GM21447 (cell line): ENCODE data around the gene TEPSIN.

ENCODE experiments used
- ATAC-seq: cut with Tn5 transposase; IDR thresholded peaks from one replicate; pipeline ENCODE4 v1.9.1; 2021; ENCODE audit not compliant: unreplicated experiment

Gene TEPSIN

DNA sequence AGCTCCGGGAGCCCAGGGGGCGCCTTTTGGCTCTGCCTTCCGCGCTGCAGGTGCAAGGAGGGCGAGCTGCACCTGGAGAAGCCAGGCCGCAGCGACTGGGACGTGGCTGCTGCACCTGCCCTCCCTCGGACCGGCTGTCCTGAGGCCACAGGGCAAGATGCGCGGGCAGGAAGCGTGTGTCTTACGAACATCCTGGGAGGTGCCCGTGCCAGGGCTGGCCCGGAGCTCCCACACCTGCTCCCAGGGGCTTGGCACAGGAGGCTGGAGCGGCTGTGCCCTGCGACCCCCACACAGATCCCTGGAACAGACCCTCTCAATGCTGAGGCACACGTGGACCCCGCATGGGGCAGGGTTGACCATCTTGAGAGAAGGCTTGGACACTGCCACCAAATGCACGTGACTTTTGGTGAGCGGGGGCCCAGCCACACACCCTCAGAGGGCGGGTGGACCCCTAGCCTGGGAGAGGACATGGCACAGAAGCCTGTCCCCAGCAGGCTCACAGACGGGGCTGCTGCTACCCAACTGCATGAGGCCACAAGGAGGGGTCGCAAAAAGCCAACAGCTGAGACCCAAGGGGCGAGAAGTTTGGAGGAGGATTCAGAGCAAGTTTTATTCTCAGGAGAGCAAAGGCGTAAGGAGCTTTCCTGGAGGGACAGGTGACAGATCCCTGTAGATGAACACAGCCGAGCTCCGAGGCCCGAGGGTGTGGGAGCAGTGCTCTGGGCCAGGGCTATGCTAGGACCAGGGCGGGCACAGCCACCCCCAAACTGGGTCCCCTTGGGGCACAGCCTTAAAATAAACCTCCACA, 11.6 kb upstream of the TEPSIN start:
- no peak for ATAC-seq

GRCh38 chr17:81249223-81250040, 10.6 kb upstream of the TEPSIN start:
- no peak for ATAC-seq

DNA sequence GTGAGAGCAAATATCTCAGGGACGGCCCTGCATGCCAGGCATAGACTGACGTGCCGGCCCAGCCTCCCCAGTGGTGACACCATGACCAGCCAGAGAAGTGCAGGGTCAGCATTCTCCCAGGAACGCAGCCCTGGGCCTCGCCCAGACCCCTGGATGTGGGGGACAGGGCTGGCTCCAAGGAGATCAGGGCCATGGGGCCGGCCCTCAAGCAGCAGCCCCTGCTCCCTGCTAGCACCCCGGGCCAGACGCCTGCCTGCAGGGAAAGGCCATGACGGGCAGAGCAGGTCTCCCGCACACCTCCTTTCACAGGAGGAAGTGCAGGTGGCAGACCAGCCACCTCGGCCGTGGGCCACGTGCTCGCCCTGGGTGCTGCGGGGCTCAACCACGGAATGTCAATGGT, 9.8 kb upstream of the TEPSIN start:
- ATAC-seq = no peak

DNA sequence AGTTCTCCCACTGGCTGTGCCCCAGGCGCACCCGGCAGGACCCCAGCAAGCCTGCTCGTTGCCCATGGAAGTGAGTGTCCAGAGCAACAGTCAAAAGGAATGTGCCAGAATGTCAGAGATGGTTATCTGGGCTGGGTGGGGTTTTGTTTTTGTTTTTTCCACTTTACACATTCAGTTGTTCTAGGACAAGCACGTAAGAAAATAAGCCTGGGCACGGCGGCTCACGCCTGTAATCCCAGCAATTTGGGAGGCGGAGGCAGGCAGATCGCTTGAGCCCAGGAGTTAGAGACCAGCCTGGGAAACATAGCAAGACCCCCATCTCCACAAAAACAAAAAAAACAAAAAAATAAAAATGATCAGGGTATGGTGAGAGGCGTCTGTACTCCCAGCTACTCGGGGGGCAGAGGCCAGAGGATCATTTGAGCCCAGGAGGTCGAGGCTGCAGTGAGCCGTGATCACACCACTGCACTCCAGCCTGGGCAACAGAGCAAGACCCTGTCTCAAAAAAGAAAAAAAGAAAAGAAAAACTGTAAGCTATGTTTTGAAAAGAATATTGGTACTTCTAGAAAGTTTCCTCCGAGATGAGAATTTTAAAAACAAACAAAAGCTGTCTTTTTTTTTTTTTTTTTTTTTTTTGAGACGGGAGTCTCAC, 8.6 kb upstream of the TEPSIN start:
- no peak for ATAC-seq

DNA sequence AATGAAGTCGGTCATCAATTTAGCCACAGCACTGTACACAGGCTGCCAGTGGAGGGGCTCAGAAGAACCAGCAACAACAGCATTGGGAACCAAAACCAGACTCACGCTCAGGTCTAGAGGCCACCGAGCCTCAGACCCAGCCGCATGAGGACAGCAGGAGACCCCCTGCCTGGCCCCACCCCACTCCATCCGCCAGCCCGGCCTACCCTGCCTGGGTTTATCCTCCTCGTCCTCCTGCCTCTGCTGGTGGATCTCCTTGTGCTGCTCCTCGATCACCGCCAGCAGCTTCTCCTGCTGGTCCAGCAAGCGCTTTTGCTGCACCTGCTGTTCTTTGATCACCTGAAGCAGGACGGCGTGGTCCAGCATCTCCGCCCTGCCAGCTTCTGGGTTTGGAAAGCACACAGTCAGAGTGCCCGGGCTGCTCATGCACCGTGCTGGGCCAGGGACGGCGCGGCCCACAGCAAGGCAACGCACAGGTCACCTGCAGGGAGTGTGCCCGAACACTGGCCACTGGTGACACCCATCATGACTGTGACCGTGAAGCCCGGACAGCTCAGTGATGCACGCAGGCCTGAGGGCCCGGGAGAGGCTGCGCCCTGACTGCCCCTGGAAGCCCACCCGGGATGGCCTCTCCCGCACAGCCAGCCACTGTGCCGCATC, 8.0 kb upstream of the TEPSIN start:
- ATAC-seq = no peak

DNA sequence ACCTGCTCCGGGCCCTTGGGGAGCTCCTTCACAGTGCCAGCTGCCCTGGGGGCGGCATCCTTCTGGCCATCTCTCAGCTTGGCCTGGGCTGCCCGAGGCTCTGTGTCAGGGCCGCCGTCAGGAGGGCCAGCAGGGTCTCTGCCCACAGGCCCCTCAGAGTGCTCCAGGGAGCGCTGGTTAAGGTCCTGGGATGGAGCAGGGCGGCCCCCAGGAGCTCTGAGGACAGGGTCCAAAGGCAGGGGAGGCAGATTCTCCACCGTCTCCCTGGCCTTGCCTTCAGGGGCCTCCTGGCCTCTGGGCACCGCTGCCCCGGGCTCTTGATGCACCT, 7.5 kb upstream of the TEPSIN start:
- no peak for ATAC-seq

DNA sequence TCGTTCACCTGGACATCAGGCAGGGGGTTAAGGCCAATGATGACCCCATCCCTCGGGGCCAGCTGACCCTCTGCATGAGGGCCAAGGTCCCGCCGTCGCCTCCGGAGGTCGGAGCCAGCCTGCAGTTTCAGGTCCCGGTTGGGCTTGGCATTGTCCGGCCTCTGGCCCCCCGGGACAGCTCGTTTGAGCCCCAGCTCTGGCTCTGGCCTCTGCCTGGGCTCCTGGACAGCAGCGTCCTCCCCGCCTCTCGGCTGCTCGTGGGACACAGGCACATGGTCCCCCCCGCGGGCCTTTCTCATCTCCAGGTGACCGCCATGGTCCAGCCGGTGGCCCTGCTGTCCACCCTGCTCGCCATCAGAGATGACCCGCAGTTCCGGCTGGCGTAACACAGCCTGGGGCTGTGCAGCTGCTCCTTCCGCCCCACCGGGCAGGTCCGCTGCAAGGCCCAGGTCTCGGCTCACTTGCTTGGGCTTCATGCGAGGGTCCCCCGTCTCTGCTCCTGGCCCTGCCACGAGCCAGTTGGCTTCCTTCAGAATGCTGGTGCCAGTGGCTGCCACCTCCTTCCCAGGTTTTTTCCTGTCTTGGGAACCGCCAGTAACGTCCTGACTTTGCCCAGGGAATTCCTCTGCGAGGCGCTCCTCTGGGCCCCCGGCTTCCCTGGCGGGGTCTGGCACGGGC, 6.9 kb upstream of the TEPSIN start:
- no peak for ATAC-seq

DNA sequence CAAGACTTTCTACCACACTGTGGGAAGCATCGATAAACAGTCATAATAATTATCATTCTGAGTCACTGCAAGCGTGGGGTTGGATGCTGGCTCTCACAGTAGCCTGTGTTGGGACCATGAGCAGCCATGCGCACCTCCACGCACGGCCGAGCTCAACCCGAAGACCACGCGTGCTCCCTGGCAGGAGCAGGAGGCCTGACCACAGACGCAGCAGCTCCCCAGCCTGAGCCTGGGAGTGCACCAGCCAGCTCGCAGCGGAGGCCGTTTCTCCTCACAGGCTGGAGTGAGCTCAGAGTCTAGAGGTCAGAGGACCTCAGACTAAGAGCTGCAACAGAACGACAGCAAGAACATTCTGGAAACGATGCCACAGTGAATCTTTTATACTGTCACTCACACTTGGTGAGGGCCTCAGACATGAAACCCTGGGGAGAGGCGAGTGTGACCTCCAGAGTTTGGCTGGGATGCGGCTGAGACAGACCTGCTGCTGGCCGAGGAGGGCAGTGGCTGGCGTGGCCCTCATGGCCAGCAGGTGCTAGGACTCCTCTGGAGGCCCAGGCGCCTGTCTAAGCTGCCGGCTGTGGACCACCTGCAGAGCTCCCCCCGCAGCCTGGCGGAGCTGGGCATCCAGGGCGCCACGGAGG, 6.3 kb upstream of the TEPSIN start:
- no peak for ATAC-seq

DNA sequence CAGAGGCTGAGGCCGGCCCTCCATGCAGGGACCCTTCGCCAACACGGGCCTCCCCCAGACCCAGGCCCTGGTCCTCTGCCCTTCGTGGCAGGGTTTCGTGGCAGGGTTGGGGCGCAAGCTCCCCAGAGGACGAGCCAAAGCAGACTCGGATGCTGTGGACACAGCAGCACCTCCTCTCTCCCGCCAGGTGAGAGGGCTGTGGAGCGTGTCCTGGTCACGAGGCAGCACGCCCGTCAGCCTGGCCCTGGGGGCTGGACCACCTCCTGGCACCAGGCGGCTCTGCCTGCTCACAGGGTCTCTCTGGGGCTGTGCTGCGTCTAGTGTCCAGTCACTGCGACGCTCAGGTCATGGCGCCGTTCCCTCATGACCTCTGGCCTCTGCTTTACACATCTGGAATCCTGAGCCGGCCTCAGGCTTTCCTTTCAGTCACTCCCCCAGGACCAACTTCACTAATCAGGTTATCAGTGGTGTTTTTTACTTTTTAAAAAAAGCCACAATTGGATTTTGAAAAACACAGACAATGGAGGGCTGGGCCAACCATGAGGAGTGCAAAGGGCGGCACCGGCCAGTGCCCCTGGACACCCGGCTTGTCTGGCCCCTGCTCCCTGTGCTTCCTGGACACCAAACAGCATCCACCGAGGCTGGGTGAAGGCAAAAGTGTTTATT, 5.6 kb upstream of the TEPSIN start:
- ATAC-seq = no peak

DNA sequence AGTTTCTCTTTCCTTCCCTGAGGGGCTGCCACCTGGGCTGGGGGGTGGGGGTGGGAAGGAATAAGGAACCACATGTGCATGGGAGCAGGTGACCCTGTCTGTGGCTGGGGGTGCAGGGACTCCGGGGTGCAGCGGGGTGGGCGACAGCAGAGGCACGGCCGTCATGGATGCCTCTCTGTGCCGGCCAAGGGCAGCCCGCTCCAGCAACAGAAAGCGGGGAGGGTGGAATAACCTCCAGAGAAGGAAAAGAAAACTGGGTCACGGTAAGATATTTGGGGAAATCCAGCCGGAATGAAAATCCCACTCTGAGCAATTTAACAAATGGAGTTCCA, 4.4 kb upstream of the TEPSIN start:
- ATAC-seq = no peak

- no peak for ATAC-seq
These were observed 3.8 kb upstream of the TEPSIN start for GRCh38 chr17:81242421-81243332.

DNA sequence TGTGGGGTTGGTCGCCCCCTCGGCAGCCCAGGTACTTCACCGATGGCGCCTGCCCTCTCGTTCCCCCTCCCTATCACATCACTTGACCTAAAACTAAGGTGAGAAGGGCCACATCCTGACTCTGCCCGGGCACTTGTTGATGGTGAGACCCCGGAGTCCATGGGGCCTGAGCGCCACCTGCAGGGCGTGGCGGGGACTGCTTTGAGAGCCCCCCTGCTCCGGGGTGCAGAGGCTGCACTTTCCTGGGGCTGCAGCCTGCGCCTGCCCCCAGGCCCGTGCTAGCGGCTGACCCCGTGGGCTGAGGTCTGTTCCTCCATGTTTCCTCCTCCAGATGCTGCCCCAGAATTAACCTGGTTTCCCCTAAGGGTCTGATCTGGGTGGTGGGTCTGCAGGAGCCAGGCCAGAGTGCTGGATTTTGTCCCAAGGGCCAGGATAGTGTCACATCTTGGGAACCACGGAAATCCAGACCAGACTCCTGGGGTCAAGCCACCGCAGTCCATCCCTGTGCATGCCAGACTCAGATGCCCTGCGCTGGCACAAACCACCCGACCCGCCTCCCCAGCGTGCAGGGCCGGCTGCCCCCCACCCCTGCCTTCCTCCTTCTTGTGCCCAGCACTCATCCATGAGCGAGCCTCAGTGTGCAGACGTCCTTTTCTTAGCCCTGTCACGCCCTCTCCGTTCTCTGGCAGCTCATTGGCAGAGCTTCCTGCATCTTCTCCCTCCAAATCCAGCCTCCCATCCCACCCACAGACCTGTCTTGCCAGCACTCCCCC, 3.0 kb upstream of the TEPSIN start:
- no peak for ATAC-seq

GRCh38 chr17:81241203-81241602, 2.3 kb upstream of the TEPSIN start:
- ATAC-seq = no peak

DNA sequence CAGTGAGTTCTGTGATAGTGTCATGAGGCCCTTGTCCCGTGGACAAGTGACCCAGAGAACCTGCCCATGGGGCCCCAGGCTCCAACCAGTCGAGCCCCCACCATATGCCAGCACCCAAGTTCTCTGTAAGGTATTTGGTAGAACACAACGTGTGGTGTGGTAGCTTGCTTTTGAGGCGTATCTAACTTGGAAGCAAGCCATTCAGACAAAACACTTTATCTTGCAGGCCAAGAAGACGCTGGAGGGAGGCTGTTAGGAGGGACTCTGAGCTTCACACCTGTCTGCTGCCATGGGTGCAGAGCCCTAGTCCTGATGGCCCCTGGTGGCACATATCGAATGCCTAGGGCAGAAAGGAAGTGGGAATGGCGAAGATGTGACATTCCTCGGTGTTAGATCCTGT, 1.9 kb upstream of the TEPSIN start:
- no peak for ATAC-seq

- no peak for ATAC-seq
These were observed 1.1 kb upstream of the TEPSIN start for GRCh38 chr17:81239714-81240555.

- no peak for ATAC-seq
These were observed 403 bp downstream of the TEPSIN start for GRCh38 chr17:81238490-81238814.
